ENCODE data around the gene NFKBIE. TPM values are rescaled to one million over a fixed set of nuclear protein-coding genes. Genes with fewer than 3 reads are reported as not detected.

The NFKBIE gene
- polyA plus RNA-seq, 1 donor (not counting 4 experiments of a cell fraction or from before 2014, with no cell fraction given), result 7.3 TPM

DNA sequence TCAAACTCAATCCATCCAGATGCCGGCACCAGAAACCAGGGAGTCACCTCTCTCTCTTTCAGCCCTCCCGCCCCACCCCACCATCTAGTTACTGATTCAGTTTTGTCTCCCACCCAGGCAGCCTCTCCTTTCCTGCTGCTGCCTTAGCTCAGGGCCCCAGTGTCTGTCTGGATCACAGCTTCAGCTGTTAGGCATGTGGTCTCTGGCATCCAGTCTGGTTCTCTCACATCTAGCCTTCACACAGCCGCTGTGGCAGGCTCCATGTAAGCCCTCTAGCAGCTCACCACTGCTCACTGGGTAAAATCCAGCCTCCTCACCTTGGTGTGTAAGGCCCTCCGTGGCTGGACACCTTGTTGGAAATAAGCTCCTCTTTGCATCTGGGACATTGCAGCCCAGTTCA is 26.5 kb upstream of the NFKBIE start:
- Histone ChIP-seq H2AFZ (ENCODE audit: control insufficient read depth, low read length) (no peak overlapping the region), H3K9ac (ENCODE audit: control insufficient read depth, extremely low read depth, insufficient read depth, low read length) (no peak overlapping the region), H3K9me1 (ENCODE audit: control insufficient read depth, extremely low read depth, insufficient read depth, low read length) (no peaks in the 10 kb centered on the region), H3K36me3 (ENCODE audit: control insufficient read depth in 2 of 2, extremely low read depth in 1 of 2, insufficient read depth in 2 of 2, low read length in 2 of 2) (no peaks in the 10 kb centered on the region), H3K4me1 (ENCODE audit: control insufficient read depth, extremely low read depth, insufficient read depth, low read length) (no peaks in the 10 kb centered on the region), H3K4me3 (ENCODE audit: control insufficient read depth in 2 of 3, extremely low read depth in 1 of 3, insufficient read depth in 2 of 3, low read depth in 1 of 3, low read length in 3 of 3) (no peak overlapping the region), H3K9me3 (ENCODE audit: control insufficient read depth, low read depth, low read length) (no peaks in the 10 kb centered on the region), H3K4me2 (ENCODE audit: control insufficient read depth, extremely low read depth, insufficient read depth, low read depth, low read length) (no peak overlapping the region), H4K20me1 (ENCODE audit: control insufficient read depth, extremely low read depth, insufficient read depth, low read length) (peaks cover 3% of the 10 kb centered on the region), H3K27me3 (ENCODE audit: control insufficient read depth, extremely low read depth, insufficient read depth, low read length) (peaks cover 54% of the 10 kb centered on the region), H3K79me2 (ENCODE audit: control insufficient read depth, insufficient read depth, low read length) (no peaks in the 10 kb centered on the region), H3K27ac (ENCODE audit: control insufficient read depth, insufficient read depth, low read length) (no peak overlapping the region)
- dilution Hi-C loops (cut with MboI; ENCODE audit: extremely low pct_ligation_motif_present, low sequenced_read_pairs), result no loop called here
- DNase-seq (ENCODE audit: low read depth, low spot score), result no peak
- TF ChIP-seq EZH2 (IDR thresholded peaks at IDR 0.05; ENCODE audit: low read length), result no peak
- TF ChIP-seq, protein P1, sequence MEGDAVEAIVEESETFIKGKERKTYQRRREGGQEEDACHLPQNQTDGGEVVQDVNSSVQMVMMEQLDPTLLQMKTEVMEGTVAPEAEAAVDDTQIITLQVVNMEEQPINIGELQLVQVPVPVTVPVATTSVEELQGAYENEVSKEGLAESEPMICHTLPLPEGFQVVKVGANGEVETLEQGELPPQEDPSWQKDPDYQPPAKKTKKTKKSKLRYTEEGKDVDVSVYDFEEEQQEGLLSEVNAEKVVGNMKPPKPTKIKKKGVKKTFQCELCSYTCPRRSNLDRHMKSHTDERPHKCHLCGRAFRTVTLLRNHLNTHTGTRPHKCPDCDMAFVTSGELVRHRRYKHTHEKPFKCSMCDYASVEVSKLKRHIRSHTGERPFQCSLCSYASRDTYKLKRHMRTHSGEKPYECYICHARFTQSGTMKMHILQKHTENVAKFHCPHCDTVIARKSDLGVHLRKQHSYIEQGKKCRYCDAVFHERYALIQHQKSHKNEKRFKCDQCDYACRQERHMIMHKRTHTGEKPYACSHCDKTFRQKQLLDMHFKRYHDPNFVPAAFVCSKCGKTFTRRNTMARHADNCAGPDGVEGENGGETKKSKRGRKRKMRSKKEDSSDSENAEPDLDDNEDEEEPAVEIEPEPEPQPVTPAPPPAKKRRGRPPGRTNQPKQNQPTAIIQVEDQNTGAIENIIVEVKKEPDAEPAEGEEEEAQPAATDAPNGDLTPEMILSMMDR (optimal IDR thresholded peaks at IDR 0.05 in 1 of 3, IDR thresholded peaks at IDR 0.05 in 1 of 3, conservative IDR thresholded peaks at IDR 0.05 in 1 of 3; ENCODE audit: extremely low read depth in 1 of 3, insufficient read depth in 2 of 3, low read length in 3 of 3), result no peak
- no peak for FAIRE-seq

DNA sequence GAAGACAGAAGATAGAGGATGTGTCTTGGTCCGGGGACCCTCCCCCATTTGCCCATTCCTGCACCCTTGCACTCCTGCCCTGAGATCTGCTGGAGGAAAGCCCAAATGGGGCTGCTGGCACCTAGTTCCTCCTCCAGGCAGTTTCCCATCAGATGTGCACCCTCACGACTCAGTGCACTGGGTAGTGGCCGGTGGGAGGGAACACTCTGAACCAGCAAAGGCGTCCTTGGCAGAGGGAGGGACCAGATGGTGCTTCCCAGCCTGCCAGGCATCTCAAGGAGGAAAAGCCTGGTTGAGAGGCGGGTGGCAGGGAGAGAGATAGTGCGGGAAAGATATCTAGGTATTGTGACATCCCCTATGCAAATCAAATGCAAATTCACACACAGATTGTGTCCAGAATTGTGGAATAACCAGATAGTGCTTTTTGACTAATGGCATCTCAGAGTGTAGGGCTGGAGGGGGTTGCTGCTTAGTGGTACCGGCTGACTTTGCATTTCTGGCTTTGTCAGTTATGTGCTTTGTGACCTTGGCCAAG is 24.4 kb upstream of the NFKBIE start:
- DNase-seq (ENCODE audit: low read depth, low spot score) (no peak), FAIRE-seq (no peak)
- no peak overlapping the region for H3K4me3 ChIP-seq (ENCODE audit: control insufficient read depth in 2 of 3, extremely low read depth in 1 of 3, insufficient read depth in 2 of 3, low read depth in 1 of 3, low read length in 3 of 3)
- H3K79me2 ChIP-seq (ENCODE audit: control insufficient read depth, insufficient read depth, low read length), result no peaks in the 10 kb centered on the region
- no peaks in the 10 kb centered on the region for H3K36me3 ChIP-seq (ENCODE audit: control insufficient read depth in 2 of 2, extremely low read depth in 1 of 2, insufficient read depth in 2 of 2, low read length in 2 of 2)
- no peaks in the 10 kb centered on the region for H3K4me1 ChIP-seq (ENCODE audit: control insufficient read depth, extremely low read depth, insufficient read depth, low read length)
- no peak overlapping the region for H3K9ac ChIP-seq (ENCODE audit: control insufficient read depth, extremely low read depth, insufficient read depth, low read length)
- no peaks in the 10 kb centered on the region for H3K9me1 ChIP-seq (ENCODE audit: control insufficient read depth, extremely low read depth, insufficient read depth, low read length)
- no peaks in the 10 kb centered on the region for H4K20me1 ChIP-seq (ENCODE audit: control insufficient read depth, extremely low read depth, insufficient read depth, low read length)
- H2AFZ ChIP-seq (ENCODE audit: control insufficient read depth, low read length), result no peak overlapping the region
- TF ChIP-seq EZH2 (IDR thresholded peaks at IDR 0.05; ENCODE audit: low read length), result no peak
- TF ChIP-seq, protein P1 (optimal IDR thresholded peaks at IDR 0.05 in 1 of 3, IDR thresholded peaks at IDR 0.05 in 1 of 3, conservative IDR thresholded peaks at IDR 0.05 in 1 of 3; ENCODE audit: extremely low read depth in 1 of 3, insufficient read depth in 2 of 3, low read length in 3 of 3), result no peak
- dilution Hi-C loops (cut with MboI; ENCODE audit: extremely low pct_ligation_motif_present, low sequenced_read_pairs), result no loop called here
- no peaks in the 10 kb centered on the region for H3K9me3 ChIP-seq (ENCODE audit: control insufficient read depth, low read depth, low read length)
- peaks cover 39% of the 10 kb centered on the region for H3K27me3 ChIP-seq (ENCODE audit: control insufficient read depth, extremely low read depth, insufficient read depth, low read length)
- H3K4me2 ChIP-seq (ENCODE audit: control insufficient read depth, extremely low read depth, insufficient read depth, low read depth, low read length), result no peak overlapping the region
- no peak overlapping the region for H3K27ac ChIP-seq (ENCODE audit: control insufficient read depth, insufficient read depth, low read length)
